HEK293T (cell line): ENCODE measurements around the gene ZDHHC23.

Experiments
- CTCF ChIA-PET: fragments of 350-600 bp; formaldehyde crosslinking; extraction: SDS; loops from one replicate; lab custom pipeline; 2021; ENCODE audit warnings: antibody characterized with exemption, inconsistent platforms; lab: Yijun Ruan, JAX
- POLR2A ChIA-PET: fragments of 350-600 bp; formaldehyde crosslinking; extraction: SDS; loops from one replicate; lab custom pipeline; 2020; ENCODE audit warnings: antibody characterized with exemption, inconsistent platforms; lab: Yijun Ruan, JAX
- DNase-seq: peaks from one replicate; pipeline ENCODE4 v3.0.0; 2012; ENCODE audit warnings: mixed read lengths; ENCODE audit errors: extremely low spot score
- ARNT ChIP-seq: fragments of 450-650 bp; IDR thresholded peaks from 2 replicates; pipeline ENCODE4 v1.6.1; 2017; ENCODE audit warnings: mild to moderate bottlenecking
- BHLHE40 ChIP-seq: fragments of 450-650 bp; IDR thresholded peaks from 2 replicates; pipeline ENCODE4 v1.6.1; 2016; ENCODE audit warnings: mild to moderate bottlenecking, moderate library complexity, borderline replicate concordance
- CTBP1 ChIP-seq: fragments of 450-650 bp; IDR thresholded peaks from 2 replicates; pipeline ENCODE4 v1.6.1; 2016; ENCODE audit warnings: borderline replicate concordance
- ELF4 ChIP-seq: fragments of 450-650 bp; IDR thresholded peaks from 2 replicates; pipeline ENCODE4 v1.6.1; 2017; ENCODE audit warnings: antibody characterized with exemption
- FOXA1 ChIP-seq: fragments of 450-650 bp; IDR thresholded peaks from 2 replicates; pipeline ENCODE4 v1.6.1; 2016; ENCODE audit warnings: mild to moderate bottlenecking
- FOXK2 ChIP-seq: fragments of 450-650 bp; IDR thresholded peaks from 2 replicates; pipeline ENCODE4 v1.6.1; 2016; ENCODE audit warnings: mild to moderate bottlenecking
- FOXM1 ChIP-seq: fragments of 450-650 bp; IDR thresholded peaks from 2 replicates; pipeline ENCODE4 v1.6.1; 2017; ENCODE audit warnings: mild to moderate bottlenecking, borderline replicate concordance
- HDGF ChIP-seq: fragments of 450-650 bp; IDR thresholded peaks from 2 replicates; pipeline ENCODE4 v1.6.1; 2017; ENCODE audit warnings: antibody characterized with exemption, borderline replicate concordance
- L3MBTL2 ChIP-seq: fragments of 450-650 bp; conservative IDR thresholded peaks from 2 replicates; pipeline ENCODE4 v1.6.1; 2016; ENCODE audit warnings: mild to moderate bottlenecking
- LEF1 ChIP-seq: fragments of 450-650 bp; IDR thresholded peaks from 2 replicates; pipeline ENCODE4 v1.6.1; 2017; ENCODE audit warnings: mild to moderate bottlenecking, borderline replicate concordance
- NFRKB ChIP-seq: fragments of 450-650 bp; IDR thresholded peaks from 2 replicates; pipeline ENCODE4 v1.6.1; 2016; ENCODE audit warnings: mild to moderate bottlenecking, moderate library complexity
- SP1 ChIP-seq: fragments of 450-650 bp; IDR thresholded peaks from 2 replicates; pipeline ENCODE4 v1.6.1; 2017
- SUZ12 ChIP-seq: fragments of 450-650 bp; IDR thresholded peaks from 2 replicates; pipeline ENCODE4 v1.6.1; 2016; ENCODE audit warnings: mild to moderate bottlenecking
- TARDBP ChIP-seq: fragments of 450-650 bp; IDR thresholded peaks from 2 replicates; pipeline ENCODE4 v1.6.1; 2016
- ZNF384 ChIP-seq: fragments of 450-650 bp; IDR thresholded peaks from 2 replicates; pipeline ENCODE4 v1.6.1; 2016
- TF ChIP-seq, protein P1 (sequence below): fragments of 450-650 bp; IDR thresholded peaks from 2 replicates; pipeline ENCODE4 v1.6.1; 2016

Gene ZDHHC23, protein sequence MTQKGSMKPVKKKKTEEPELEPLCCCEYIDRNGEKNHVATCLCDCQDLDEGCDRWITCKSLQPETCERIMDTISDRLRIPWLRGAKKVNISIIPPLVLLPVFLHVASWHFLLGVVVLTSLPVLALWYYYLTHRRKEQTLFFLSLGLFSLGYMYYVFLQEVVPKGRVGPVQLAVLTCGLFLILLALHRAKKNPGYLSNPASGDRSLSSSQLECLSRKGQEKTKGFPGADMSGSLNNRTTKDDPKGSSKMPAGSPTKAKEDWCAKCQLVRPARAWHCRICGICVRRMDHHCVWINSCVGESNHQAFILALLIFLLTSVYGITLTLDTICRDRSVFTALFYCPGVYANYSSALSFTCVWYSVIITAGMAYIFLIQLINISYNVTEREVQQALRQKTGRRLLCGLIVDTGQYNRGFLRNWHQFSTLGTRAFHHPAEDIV

DNA sequence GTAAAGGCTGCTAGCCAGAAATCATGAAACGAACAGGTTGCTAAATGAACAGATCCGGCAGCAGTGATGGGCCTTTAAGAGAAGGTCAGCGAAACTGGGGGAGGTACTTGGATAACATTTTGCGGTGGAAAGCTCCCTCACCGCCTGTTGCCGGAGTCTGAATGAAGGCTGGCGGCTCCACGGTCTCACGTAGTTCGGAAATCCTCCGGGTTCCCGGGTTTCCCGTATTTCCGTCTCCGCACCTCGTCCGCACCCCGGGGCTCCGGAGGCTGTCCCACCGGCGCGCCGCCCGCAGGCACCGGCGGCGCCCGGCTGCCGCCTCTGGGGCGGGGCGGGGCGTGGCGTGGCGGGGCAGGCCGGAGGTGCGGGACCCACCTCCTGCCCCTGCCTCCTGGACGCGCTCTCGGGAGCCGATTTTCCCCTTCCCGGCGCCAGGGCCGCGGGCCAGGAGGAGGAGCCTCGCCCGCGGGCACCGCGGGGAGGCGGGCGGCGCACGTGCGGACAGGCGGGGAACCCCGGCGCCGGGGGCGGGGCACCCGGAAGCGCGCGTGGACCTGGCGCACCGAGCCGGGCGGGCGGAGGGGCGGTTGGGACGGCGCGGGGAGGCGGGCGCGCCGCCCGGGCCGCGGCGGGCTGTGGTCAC, at the start of gene ZDHHC23:
Gene ZDHHC23, plus strand, starts transcription at position 642 of the 643 bp plus-strand sequence. CDS start 790 bp downstream, outside the sequence.
- POLR2A ChIA-PET: no interaction called here
- CTCF ChIA-PET: interaction anchor here (0.6 kb wide), 1 partner anchor 35 kb away, joined by 3 read pairs; no protein-coding TSS in a partner anchor
- DNase-seq: peak; percentile 78
- 0 out of 2 replicates have a peak, but pooled peaks have one; percentile 28 for TF ChIP-seq L3MBTL2
- TF ChIP-seq, protein P1, sequence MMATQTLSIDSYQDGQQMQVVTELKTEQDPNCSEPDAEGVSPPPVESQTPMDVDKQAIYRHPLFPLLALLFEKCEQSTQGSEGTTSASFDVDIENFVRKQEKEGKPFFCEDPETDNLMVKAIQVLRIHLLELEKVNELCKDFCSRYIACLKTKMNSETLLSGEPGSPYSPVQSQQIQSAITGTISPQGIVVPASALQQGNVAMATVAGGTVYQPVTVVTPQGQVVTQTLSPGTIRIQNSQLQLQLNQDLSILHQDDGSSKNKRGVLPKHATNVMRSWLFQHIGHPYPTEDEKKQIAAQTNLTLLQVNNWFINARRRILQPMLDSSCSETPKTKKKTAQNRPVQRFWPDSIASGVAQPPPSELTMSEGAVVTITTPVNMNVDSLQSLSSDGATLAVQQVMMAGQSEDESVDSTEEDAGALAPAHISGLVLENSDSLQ: no peak

DNA sequence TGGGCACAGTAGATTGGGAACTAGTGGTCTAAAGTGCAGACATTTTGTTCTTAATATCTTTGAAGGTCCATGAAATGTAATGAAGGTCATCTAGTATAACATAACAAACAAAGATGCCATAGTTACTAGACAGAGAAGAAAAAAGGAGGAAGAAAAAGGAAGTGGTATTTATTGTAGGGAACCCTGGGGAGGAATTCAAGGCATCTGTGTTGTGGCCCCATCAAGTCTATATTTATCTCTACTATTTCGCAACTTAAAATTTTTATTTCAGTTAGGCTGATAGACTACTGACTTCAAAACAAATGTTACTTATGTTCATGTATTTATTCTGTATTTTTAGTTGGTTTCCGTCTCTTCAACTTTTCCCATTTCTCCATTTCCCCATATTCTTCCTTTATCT, 48.9 kb upstream of the ZDHHC23 start:
- POLR2A ChIA-PET: no interaction called here
- CTCF ChIA-PET: no interaction called here
- TF ChIP-seq FOXK2 (no peak), SUZ12 (no peak), BHLHE40 (no peak), ELF4 (no peak), TARDBP (no peak), LEF1 (no peak), FOXM1 (no peak), ARNT (no peak), SP1 (no peak), CTBP1 (no peak), ZNF384 (no peak), HDGF (no peak), FOXA1 (no peak), L3MBTL2 (no peak), NFRKB (no peak)
- TF ChIP-seq, protein P1: no peak
- no peak for DNase-seq

DNA sequence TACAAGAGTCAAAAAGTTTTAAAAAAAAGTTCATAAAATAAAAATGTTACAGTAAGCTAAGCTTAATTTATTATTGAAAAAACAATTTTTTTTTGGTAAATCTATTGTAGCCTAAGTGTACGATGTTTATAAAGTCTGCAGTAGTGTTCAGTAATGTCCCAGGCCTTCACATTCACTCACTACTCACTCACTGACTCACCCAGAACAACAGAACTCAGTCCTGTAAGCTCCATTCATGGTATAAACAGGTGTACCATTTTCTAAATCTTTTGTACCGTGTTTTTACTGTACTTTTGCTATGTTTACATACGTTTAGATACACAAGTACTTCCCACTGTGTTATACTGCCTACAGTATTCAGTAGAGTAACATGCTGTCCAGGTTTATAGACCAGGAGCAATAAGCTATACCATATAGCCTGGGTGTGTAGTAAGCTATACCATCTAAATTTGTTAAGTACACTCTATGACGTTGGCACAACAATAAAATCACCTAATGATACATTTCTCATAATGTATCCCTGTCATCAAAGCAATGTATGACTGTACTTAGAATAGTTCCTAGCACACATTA, 41.2 kb upstream of the ZDHHC23 start:
- POLR2A ChIA-PET: no interaction called here
- CTCF ChIA-PET: interaction anchor here (0.6 to 1.4 kb wide), 3 partner anchors 35 to 162 kb away, joined by 3 read pairs; no protein-coding TSS in a partner anchor
- TF ChIP-seq FOXM1: no peak
- no peak for TF ChIP-seq NFRKB
- no peak for TF ChIP-seq FOXA1
- no peak for TF ChIP-seq SP1
- TF ChIP-seq ARNT: no peak
- TF ChIP-seq, protein P1: no peak
- no peak for TF ChIP-seq TARDBP
- TF ChIP-seq ZNF384: no peak
- TF ChIP-seq LEF1: no peak
- no peak for TF ChIP-seq ELF4
- no peak for TF ChIP-seq L3MBTL2
- no peak for TF ChIP-seq FOXK2
- TF ChIP-seq HDGF: no peak
- no peak for TF ChIP-seq SUZ12
- no peak for TF ChIP-seq CTBP1
- TF ChIP-seq BHLHE40: no peak
- no peak for DNase-seq

DNA sequence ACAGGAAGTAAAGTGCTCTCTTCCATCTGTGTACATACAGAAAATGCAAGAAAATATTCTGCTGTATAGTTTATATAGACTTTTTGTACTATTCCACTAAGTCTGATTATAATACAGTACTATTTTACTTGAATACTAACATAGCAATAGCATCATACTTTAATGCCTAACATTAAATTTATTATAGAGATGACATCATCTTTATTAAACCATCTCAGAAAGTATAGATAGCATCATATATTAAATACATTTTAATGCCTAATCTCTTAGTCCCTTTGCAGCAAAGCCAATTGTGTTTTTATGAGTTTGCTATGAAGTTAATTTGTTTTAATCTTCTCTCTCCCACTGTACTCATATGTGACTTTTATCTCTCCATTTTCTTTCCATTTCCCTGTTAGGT, 39.7 kb upstream of the ZDHHC23 start:
- POLR2A ChIA-PET: no interaction called here
- CTCF ChIA-PET: no interaction called here
- TF ChIP-seq L3MBTL2 (no peak), FOXM1 (no peak), ARNT (no peak), SUZ12 (no peak), BHLHE40 (no peak), NFRKB (no peak), SP1 (no peak), ZNF384 (no peak), CTBP1 (no peak), HDGF (no peak), FOXK2 (no peak), FOXA1 (no peak), LEF1 (no peak), TARDBP (no peak), ELF4 (no peak)
- TF ChIP-seq, protein P1: no peak
- DNase-seq: no peak

DNA sequence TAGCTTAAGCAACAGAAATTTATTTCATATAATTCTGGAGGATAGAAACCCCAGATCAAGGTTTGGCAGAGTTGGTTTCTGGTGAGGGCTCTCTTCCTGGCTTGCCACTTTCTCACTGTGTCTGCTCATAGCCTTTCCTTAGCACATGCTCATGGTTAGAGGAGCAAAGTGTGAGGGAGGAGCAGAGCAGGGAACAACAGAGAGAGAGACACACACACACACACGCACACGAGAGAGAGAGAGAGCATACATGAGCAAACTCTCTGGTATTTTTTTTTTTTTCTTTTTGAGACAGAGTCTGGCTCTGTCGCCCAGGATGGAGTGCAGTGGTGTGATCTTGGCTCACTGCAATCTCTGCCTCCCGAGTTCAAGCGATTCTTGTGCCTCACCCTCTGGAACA, 36.8 kb upstream of the ZDHHC23 start:
- ChIA-PET POLR2A (no interaction called here), CTCF (no interaction called here)
- TF ChIP-seq FOXM1 (no peak), ARNT (no peak), BHLHE40 (no peak), L3MBTL2 (no peak), TARDBP (no peak), FOXK2 (no peak), SUZ12 (no peak), SP1 (no peak), ZNF384 (no peak), CTBP1 (no peak), HDGF (no peak), NFRKB (no peak), LEF1 (no peak), FOXA1 (no peak), ELF4 (no peak)
- TF ChIP-seq, protein P1: no peak
- no peak for DNase-seq
